Amygdala (tissue), 56 donors: ENCODE results near the gene ARHGAP20.

ENCODE experiments used
- DNase-seq, 56 donors: peaks; one replicate each; lab custom pipeline; 2025; lab: John Stamatoyannopoulos, UW

ARHGAP20 gene

DNA sequence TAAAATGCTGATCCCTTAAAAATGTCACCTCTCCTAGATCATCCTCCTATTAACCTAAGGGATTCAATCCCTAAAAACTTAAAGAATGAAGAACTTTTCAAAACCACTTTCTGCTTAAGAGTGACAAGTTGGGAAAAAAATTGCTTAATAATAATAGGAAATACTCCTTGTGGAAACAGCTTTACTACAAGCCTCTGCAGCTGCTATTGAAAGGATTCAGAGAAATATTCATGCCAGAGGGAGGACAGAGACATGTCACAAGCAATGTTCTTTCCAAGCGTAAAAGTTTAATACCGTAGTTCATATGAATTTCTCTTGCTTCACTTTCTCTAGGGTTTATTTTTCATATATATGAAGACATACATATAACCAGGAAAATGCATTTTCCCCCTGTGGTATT lies 98.2 kb downstream of the ARHGAP20 start:
- no peak for DNase-seq

DNA sequence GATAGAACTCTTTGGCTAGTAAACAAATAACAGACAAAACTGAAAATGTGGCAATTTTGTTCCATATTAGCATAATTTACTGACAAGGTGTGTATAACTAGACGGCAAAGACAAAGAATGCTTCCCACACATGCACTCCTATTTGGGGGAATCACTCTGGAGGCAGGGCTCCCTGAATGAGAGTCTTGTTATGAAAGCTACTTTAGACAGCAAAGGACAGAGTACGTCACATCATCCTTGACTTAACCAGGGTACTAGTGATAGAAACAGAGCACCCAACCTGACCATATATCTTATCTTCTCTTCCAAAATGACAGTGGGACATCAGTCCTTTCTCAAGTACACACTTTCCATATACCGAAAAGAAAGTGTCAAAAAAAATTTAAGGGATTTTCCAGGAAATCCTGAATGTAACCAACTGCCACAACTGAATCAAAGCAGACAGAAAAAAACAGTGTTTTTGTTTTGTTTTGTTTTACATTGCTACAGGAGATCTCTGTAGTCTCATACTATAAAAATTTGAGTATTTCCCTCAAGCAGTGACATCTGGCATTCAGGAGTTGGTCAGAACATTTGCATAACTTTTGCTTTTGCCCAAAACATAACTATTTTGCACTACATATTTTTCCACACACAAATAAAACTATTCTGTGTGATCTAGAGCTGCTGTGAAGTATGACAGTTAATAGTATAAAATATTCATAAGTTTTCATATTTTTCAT lies 98.9 kb downstream of the ARHGAP20 start:
- no peak for DNase-seq

DNA sequence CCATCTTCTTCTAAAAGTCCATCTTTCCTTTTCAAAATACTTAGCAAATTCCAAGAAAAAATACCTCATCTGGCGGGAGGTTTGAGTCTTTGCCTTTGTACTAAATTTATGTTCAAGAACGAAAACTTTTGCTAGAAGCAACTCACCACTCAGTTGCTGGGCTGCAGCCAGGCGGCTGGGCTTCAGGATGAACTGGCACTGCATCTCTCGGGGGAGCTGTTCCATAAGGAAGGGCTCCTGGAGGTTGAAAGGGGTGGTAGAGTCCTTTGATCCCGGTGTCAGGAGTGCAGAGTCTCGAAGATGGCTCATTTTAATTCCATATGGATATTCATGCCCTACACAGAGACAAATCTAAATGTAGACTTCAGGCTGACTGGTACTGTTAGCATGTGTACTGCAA lies 105.8 kb downstream of the ARHGAP20 start:
- no peak for DNase-seq

DNA sequence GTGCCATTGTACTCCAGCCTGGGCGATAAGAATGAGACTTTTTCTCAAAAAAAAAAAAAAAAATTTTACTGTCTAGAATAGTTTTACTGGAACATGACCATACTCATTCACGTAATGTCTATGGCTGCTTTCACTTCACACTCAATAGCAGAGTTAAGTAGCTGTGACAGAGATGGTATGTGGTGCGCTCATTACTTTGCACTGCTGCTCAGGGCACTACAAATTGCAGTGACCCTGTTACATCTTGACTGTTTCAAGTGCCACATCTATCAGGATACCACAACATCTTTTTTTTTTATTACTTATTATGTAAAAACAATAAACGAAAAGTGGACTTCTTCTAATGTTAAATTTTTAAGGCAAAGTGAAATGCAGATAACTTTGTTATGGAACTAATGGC lies 110.3 kb downstream of the ARHGAP20 start:
- DNase-seq: no peak

DNA sequence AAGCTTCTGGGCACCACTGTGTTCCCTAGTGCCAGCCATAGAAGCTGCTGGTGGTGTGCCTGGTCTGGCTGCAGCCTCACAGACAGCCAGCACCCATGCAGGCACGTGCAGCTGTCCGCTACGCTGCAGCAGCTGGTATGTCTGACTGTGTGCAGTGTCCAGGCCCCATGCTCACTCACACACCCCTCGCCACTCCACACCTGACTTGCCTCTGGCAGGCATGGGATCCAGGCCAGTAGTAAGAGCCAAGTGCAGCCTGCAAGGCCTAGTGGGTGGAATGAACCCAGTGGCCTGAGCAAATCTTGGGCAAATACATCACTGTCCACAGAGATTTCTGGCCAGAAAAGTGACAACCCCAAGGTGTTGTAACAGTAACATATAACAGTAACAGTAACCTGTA lies 111.9 kb downstream of the ARHGAP20 start:
- DNase-seq: no peak

DNA sequence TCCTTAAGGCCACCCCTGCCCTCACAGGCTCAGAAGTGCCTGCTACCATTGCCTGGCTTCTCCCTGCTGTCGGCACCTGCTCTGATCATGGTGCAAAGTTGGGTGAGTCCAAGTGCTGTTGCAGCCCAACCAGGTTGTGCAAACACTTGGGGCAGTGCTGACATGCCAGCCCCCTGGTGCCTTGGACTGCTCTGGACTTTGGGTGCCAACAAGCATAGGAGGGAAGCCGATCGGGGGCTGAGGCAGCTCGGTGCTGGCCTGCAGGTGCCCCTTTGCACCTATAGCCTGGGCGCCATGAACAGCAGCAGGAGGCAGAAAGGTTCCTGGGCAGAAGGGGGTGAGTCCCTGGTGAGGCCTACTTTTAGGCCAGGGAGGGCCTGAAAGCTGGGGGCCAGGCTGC lies 113.0 kb downstream of the ARHGAP20 start:
- no peak for DNase-seq

DNA sequence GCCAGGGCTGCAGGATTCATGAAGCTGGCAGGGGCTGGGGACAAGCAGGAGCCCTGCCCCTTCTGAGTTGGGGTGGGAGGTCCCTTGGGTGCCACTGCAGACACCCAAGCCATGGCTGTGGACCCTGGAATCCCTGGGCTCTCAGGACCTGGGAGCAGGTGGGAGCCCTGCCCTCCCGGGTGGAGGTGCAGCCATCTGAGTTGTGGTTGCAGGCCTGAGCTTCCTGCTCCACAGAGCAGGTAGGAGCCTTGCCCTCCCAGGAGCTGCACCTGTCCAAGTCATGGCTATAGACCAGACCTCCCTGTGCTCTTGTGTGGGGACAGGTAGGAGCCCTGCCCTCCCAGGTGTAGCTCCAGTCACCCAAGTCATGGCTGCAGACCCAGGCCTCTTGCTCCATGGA lies 113.5 kb downstream of the ARHGAP20 start:
- DNase-seq: no peak

DNA sequence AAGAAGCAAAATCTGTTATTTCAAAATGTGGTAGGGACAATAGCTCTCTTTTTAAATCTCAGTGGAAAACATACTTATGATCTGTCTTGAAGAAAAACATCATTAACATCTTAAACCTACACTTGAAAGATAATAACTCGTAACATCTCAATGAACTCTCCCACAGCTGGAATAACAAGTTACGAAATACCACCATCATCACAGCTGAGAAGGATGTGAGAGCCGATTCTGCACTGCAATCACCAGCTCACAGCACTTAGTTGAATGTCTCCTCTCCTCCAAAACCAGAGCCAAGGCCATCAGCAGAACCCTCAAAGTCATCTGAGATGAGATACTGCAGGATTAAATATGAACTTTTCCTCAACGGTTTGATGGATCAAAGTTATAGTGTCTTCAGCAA lies 124.3 kb downstream of the ARHGAP20 start:
- no peak for DNase-seq

DNA sequence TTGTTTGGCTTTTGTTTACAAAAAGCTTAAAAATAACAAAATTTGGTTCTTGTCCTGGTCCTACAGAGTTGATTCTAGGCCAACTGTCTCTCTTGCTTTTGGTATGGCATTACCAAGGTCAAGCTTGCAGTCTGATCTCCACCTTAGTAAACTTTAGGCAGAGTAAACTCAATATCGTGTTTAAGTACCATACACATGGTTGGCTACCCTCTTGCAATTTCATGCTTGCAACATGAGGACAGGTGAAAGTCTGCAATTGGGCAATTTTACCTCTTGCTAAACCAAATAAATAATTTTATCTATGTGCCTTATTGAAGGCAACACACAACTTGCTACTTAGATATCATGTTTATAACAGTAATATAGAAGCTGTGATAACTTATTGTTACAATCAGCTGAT lies 125.1 kb downstream of the ARHGAP20 start:
- no peak for DNase-seq

DNA sequence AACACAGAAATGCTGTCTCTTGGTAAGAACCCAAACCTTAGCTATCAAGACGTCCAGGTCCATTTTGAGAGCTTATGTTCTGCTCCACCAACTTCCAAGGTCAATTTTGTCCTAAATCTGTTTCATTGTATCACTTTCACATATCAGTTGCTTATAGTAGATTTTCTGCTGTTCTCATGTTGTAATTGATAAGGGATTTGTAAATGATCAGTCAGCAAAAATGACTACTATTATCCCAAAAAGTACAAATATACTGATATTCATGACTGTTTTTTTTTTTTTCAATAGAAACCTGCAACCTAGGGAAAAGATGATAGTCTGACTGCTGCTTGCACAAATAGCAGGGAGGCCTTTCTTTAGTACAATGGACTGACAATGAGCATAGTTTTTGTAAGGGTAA lies 128.1 kb downstream of the ARHGAP20 start:
- no peak for DNase-seq

DNA sequence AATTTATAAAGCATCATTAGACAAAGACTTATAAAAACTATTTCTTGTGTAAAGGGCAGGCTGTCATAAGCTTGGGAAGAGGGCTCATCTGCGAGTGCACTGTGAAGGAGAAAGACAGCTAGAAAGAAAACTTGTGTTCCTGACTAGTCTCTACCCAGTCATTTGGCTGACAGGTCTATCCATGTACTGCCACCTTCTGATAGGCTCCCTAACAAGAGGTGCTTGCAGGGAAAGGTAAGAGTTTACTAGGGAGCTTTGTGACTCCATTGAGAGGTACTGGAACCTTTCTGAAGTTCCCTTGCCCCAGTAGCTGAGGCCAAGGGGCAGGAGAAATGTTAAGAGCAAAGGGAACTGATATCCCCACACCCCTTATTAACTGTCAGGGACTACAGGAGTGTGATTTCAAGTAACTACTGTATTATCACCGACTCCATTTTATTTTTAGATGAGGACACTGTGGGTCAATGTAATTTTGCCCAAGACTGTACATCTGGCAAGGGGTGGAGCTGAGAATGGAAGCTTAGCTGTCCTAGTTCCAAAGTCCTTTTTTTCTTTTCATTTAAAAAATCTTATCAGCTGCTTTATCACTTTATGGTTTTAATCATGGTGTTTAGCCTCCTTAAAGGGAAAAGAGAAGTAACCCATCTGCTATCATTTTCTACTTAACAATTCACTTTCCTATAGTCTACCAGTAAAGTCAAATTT lies 129.4 kb downstream of the ARHGAP20 start:
- DNase-seq: no peak

DNA sequence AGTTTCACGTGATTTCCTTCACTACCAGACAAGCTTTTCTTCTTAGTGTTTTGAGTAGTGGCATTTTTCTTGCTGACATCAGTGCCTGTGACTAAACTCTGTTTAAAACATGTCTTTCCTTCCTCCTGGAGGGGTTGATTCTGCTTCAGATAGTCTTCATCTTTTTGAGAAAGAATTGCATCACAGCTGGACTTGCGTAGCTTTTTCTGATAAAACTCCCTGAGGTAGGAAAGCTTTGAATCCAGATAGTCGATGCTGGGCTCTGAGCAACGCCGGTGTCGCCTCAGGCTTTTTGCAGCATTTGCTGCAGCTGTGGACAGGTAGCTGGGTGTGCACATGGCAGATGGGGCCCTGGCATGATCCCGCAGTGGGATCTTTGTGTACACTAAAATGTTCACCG lies 131.7 kb downstream of the ARHGAP20 start:
- DNase-seq: no peak

DNA sequence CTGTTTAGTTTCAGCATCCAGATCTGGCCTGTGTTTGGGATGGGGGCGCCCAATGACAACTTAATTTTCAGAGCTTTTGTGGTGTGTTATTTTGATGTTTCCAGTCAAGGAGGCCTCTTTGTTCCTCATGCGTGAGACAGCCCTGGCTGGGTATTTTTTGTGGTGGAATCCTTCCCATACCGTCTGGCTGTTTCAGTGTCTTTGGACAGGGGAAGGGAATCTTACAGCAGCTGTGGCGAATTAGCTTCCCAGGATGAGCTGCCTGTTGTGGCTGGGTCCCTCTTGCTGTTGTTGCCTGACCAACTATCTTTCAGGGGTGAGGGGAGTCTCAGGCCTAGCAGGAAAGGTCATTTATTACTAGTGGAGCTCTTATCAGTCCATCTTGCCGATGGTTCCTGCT lies 138.8 kb downstream of the ARHGAP20 start:
- DNase-seq: no peak

DNA sequence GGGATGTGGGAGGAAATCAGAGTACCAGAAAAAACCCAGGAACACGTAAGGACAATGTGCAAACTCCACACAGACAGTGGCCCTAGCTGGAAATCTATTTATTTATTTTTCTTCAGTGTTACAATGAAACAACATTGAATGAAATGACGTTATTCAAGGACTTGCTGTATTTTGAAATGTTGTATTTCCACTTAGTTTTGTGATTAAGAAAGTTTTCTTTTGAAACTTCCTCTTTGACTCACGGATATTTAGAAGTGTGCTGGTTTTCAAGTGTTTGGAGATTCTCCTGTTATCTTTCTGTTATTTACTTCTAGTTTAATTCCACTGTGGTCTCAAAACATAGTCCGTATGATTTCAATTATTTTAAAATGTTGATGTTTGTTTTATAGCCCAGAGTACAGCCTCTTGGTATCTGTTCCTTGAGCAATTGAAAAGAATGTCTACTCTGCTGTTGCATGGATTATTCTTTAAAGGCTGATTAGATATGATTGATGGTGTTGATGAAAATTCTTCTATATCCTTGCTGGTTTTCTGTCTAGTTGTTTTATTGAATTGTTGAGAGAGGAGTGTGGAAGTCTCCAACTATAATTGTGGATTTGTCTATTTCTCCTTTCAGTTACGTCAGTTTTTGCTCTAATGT lies 141.0 kb downstream of the ARHGAP20 start:
- no peak for DNase-seq

DNA sequence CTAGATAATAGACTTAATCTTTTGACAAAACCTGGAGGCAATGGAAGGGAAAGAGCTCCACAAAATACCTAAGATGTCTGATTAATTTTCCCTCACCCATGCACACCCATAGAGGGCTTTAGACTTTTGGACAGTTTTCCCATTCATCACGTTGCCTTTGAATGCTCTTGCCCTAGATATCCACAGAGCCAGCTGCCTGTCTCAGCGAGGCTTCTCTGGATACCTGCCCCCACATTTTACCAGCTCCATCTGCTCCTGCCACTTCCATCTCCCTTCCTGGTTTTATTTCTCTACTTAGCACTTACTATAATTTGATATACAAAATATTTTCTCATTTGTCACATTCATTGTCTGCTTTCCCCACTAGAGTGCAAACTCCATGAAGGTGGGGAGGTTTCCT lies 145.7 kb downstream of the ARHGAP20 start:
- peak in 6 of 56 donors; percentile 7 to 42 (median 12) for DNase-seq

DNA sequence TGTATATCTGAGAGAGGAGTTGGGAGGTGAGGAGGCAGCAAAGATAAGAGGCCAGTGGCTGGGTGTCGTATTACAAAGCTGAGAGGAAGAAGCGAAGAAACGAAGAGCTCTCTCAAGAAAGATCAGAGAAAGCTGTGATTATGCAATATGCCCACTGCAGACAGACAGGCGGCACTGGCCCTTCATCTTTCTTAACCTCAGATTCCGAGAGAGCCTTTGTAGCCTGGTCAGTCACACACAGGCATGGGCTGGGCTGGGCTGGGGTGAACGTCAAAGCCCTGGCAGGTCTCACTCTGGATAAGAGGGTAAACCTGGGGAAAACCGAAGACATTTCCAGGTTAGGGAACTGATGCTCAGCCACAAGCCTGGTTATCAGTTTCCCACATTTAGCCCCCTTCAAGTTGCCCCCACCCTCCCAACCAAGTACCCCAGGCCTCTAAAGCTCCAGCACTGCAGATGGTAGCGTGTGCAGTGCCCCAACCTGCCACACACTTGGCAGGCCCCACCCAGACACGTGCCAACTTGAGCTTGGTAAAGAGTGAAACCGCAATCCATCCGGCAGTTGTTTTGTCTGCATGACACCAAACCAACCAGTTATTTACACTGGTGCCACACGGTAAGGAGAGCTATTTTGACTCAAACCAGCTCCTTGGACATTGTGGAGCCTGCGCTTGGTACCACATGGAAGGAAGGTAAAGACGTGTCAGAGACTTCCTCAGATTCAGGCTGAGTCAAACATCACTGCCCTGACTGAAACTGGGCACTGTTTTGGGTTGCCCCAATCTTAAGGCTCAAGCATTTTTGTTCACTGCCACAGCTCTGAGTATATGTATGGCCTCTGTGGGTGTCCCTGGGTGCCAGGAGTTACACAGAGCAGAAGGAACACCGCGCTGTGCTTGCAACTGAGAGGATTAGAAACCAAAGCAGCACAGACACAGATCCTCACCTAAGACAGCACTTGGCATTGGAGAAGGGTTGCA lies 146.6 kb downstream of the ARHGAP20 start:
- DNase-seq: no peak

DNA sequence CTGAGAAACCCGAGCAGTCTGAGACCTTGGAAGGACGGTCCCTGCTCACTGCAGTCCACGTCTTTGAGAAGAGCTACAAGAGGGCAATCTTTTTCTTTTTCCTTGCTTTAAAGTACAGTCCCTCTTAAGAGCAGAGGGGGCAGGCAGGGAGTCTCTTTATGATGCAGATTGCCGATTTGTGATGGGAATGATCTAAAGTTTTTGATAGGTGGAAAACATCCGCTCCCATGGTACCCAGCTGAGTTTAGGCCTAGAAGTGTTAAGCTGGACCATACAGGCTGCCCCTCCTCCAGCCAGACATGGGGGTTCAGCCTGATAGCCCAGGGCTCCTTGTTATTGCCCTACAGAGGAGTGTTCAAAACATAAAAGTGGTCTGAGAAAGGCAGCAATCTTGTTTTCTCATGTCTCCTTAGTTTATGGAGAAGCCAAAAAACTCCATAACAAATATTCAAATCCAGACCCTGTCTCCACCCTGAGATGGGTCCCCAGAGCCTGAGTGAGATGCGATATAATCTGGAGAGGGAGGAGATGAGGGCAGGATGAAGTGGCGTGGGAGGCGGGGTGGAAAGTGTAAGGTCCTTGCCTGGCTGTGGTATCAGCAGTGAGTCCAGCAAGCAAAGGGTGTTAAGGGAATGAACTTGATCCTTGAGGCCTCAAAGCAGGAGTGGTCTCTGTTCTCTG lies 147.4 kb downstream of the ARHGAP20 start:
- DNase-seq: no peak

DNA sequence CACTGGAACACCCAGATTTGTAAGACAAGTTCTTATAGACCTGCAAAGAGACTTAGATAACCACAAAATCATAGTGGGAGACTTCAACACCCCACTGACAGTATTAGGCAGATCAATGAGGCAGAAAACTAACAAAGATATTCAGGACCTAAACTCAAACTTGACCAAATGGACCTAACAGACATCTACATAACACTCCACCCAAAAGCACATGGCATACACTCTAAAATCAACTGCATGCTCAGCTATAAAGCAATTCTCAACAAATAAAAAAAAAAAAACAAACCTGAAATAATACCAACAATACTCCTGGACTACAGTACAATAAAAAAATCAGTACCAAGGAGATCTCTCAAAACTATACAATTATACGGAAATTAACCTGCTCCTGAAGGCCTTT lies 167.5 kb downstream of the ARHGAP20 start:
- no peak for DNase-seq

DNA sequence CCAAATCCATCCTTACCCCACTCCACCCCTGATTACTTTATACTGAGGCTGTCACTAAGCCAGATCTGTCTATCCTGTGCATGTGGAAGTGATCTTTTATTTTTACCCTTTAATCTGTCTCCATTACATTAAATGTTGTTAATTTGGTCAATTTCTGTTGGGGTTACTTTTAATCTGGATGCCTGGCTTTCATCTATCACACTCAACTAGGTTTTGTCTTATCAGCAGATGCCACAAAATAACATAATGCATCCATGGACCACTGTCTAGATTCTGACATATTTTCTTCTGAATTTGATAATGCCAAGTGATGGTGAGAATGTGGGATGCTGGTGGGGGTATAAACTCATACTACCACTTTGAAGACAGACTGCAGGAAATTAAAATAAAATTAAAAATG lies 174.1 kb downstream of the ARHGAP20 start:
- no peak for DNase-seq
